ENCODE measurements around the gene B3GNT9.
"Not testable (repeated sequence)": the region's sequence is repeated elsewhere in the genome, so short reads cannot be mapped to it uniquely, and the experiment has no call there.

B3GNT9 gene

GRCh38 chr16:67128887-67129286, 21.9 kb downstream of the B3GNT9 start:
- DNase-seq (ENCODE audit: low read depth): no peak
- no peak overlapping the region for H3K4me3 ChIP-seq (ENCODE audit: low read depth, low read length)
- no peak for TF ChIP-seq CTCF (IDR thresholded peaks at IDR 0.05; ENCODE audit: control insufficient read depth, extremely low read depth, insufficient read depth)

- H3K4me3 ChIP-seq (ENCODE audit: low read depth, low read length): no peak overlapping the region
- no peak for TF ChIP-seq CTCF (IDR thresholded peaks at IDR 0.05; ENCODE audit: control insufficient read depth, extremely low read depth, insufficient read depth)
- DNase-seq (ENCODE audit: low read depth): no peak
These were observed 22.4 kb downstream of the B3GNT9 start for GRCh38 chr16:67128417-67128816.

GRCh38 chr16:67122799-67123198, 28.0 kb downstream of the B3GNT9 start:
- DNase-seq (ENCODE audit: low read depth); H3K4me3 ChIP-seq (ENCODE audit: low read depth, low read length): not testable (repeated sequence)

GRCh38 chr16:67120025-67120424, 30.8 kb downstream of the B3GNT9 start:
- no peak overlapping the region for H3K4me3 ChIP-seq (ENCODE audit: low read depth, low read length)
- DNase-seq (ENCODE audit: low read depth): no peak
- no peak for TF ChIP-seq CTCF (IDR thresholded peaks at IDR 0.05; ENCODE audit: control insufficient read depth, extremely low read depth, insufficient read depth)

GRCh38 chr16:67117716-67118115, 33.1 kb downstream of the B3GNT9 start:
- H3K4me3 ChIP-seq (ENCODE audit: low read depth, low read length): no peak overlapping the region
- no peak for DNase-seq (ENCODE audit: low read depth)
- no peak for TF ChIP-seq CTCF (IDR thresholded peaks at IDR 0.05; ENCODE audit: control insufficient read depth, extremely low read depth, insufficient read depth)

- no peak overlapping the region for H3K4me3 ChIP-seq (ENCODE audit: low read depth, low read length)
- TF ChIP-seq CTCF (IDR thresholded peaks at IDR 0.05; ENCODE audit: control insufficient read depth, extremely low read depth, insufficient read depth): no peak
- DNase-seq (ENCODE audit: low read depth): no peak
These were observed 34.1 kb downstream of the B3GNT9 start for GRCh38 chr16:67116388-67117311.

GRCh38 chr16:67115639-67116038, 35.2 kb downstream of the B3GNT9 start:
- no peak for DNase-seq (ENCODE audit: low read depth)
- H3K4me3 ChIP-seq (ENCODE audit: low read depth, low read length): no peak overlapping the region
- TF ChIP-seq CTCF (IDR thresholded peaks at IDR 0.05; ENCODE audit: control insufficient read depth, extremely low read depth, insufficient read depth): no peak
